HepG2 (cell line): ENCODE measurements around the gene TLK2. TPM values are rescaled to one million over a fixed set of nuclear protein-coding genes. Genes with fewer than 3 reads are reported as not detected.

Experiments used
- FOXO1 ChIP-seq: sonication (generic); formaldehyde crosslinking; IDR thresholded peaks from 2 replicates; pipeline ENCODE4 v1.4.0; 2020; ENCODE audit warnings: missing genetic modification reagents
- FOXO4 ChIP-seq: sonication (generic); formaldehyde crosslinking; conservative IDR thresholded peaks from 2 replicates; pipeline ENCODE4 v1.8.1; 2023; ENCODE audit warnings: missing genetic modification reagents
- KDM2A ChIP-seq: sonication (generic); formaldehyde crosslinking; IDR thresholded peaks from 2 replicates; pipeline ENCODE4 v1.4.0; 2020; ENCODE audit warnings: low read depth, missing genetic modification reagents, borderline replicate concordance
- NONO ChIP-seq, 2 experiments: fragments of 450-650 bp in 1 of 2; sonication (generic) in 1 of 2; formaldehyde crosslinking in 1 of 2; IDR thresholded peaks in 1 of 2; conservative IDR thresholded peaks in 1 of 2; 2 replicates each; pipeline versions ENCODE4 v1.6.1 to v1.8.0; 2017 to 2022; ENCODE audit warnings: mild to moderate bottlenecking in 1 of 2, missing genetic modification reagents in 1 of 2, moderate library complexity in 1 of 2
- PPARG ChIP-seq: conservative IDR thresholded peaks from 2 replicates; pipeline ENCODE4 v1.6.1; 2016; ENCODE audit warnings: missing biosample characterization, missing genetic modification reagents
- PRDM15 ChIP-seq: sonication (generic); formaldehyde crosslinking; IDR thresholded peaks from 2 replicates; pipeline ENCODE4 v1.4.0; 2020; ENCODE audit warnings: missing genetic modification reagents
- PRMT3 ChIP-seq: sonication (generic); formaldehyde crosslinking; IDR thresholded peaks from 2 replicates; pipeline ENCODE4 v1.8.1; 2022; ENCODE audit warnings: low read depth, mild to moderate bottlenecking, moderate library complexity, missing genetic modification reagents, borderline replicate concordance
- RBM22 ChIP-seq: fragments of 200-400 bp; formaldehyde crosslinking; optimal IDR thresholded peaks from 2 replicates; pipeline ENCODE3; 2017; ENCODE audit warnings: mild to moderate bottlenecking, low read length, moderate library complexity
- RFXAP ChIP-seq: sonication (generic); formaldehyde crosslinking; IDR thresholded peaks from 2 replicates; pipeline ENCODE4 v1.4.0; 2020; ENCODE audit warnings: missing genetic modification reagents, borderline replicate concordance
- ZNF253 ChIP-seq: sonication (generic); formaldehyde crosslinking; IDR thresholded peaks from 2 replicates; pipeline ENCODE4 v1.8.0; 2022; ENCODE audit warnings: mild to moderate bottlenecking, missing genetic modification reagents, borderline replicate concordance
- ZNF280D ChIP-seq: sonication (generic); formaldehyde crosslinking; IDR thresholded peaks from 2 replicates; pipeline ENCODE4 v1.5.1; 2020; ENCODE audit warnings: mild to moderate bottlenecking, missing genetic modification reagents
- ZNF383 ChIP-seq: sonication (generic); formaldehyde crosslinking; IDR thresholded peaks from 2 replicates; pipeline ENCODE4 v1.4.0; 2020; ENCODE audit warnings: missing genetic modification reagents, mild to moderate bottlenecking, borderline replicate concordance
- ZNF687 ChIP-seq: sonication (generic); formaldehyde crosslinking; IDR thresholded peaks from 2 replicates; pipeline ENCODE4 v1.5.1; 2020; ENCODE audit warnings: mild to moderate bottlenecking, missing genetic modification reagents, moderate library complexity
- ZSCAN30 ChIP-seq: sonication (generic); formaldehyde crosslinking; IDR thresholded peaks from 2 replicates; pipeline ENCODE4 v1.5.0; 2020; ENCODE audit warnings: mild to moderate bottlenecking, missing genetic modification reagents
- polyA plus RNA-seq, 8 experiments: library from polyadenylated mRNA; depleted of rRNA in 3 of 8; stranded (reverse) in 7 of 8; unstranded in 1 of 8; fragments of >200 nt; fragmentation: Illumina TruSeq in 4 of 8; extraction: Trizol in 4 of 8; gene quantifications; 2 replicates each; pipeline versions ENCODE4 v1.2.1 to v1.2.3, GENCODE V29; 2011 to 2016; ENCODE audit warnings: low read depth in 4 of 8, missing spikeins in 1 of 8, mixed read lengths in 1 of 8; ENCODE audit not compliant: insufficient read depth in 1 of 8
- total RNA-seq, 5 experiments: library from RNA; depleted of rRNA; stranded (reverse); fragments of >200 nt; fragmentation: Illumina TruSeq; extraction: Trizol; gene quantifications; 2 replicates each; pipeline ENCODE4 v1.2.3, GENCODE V29; 2016; ENCODE audit warnings: low read depth in 1 of 5

The TLK2 gene
- total and polyA plus RNA-seq, 2 of the 13 experiments (the other 11 are each of a cell fraction or from before 2014, with no cell fraction given), result 58.7 to 60.8 TPM

GRCh38 chr17:62616993-62617893 is 138.6 kb downstream of the TLK2 start (continued):
- TF ChIP-seq KDM2A (peak; percentile 86), ZNF687 (CRISPR knock-in tag) (peak; percentile 87), FOXO1 (CRISPR knock-in tag) (peak; percentile 32; the same call in 1 of the 2 replicates), PRMT3 (CRISPR knock-in tag) (no peak), ZNF383 (CRISPR knock-in tag) (no peak), NONO (IDR thresholded peaks at IDR 0.05) (no peak), NONO (CRISPR knock-in tag; conservative IDR thresholded peaks at IDR 0.05) (peak; percentile 90), ZSCAN30 (CRISPR knock-in tag) (no peak), FOXO4 (CRISPR knock-in tag) (no peak), ZNF280D (CRISPR knock-in tag) (no peak), RBM22 (peak; percentile 98), RFXAP (CRISPR knock-in tag) (peak; percentile 58; the same call in 1 of the 2 replicates), PRDM15 (CRISPR knock-in tag) (no peak), PPARG (no peak), ZNF253 (CRISPR knock-in tag) (no peak)
